Pulmonary artery endothelial cell (primary cell): ENCODE data around the gene PDHB. TPM values are rescaled to one million over a fixed set of nuclear protein-coding genes. Genes with fewer than 3 reads are reported as not detected.
"Not testable (repeated sequence)": the region's sequence is repeated elsewhere in the genome, so short reads cannot be mapped to it uniquely, and the experiment has no call there.

Source experiments
- DNase-seq: peaks from one replicate; pipeline ENCODE4 v3.0.0-alpha.2; 2011; ENCODE audit warnings: low read depth, low spot score
- total RNA-seq: library from RNA; depleted of rRNA; stranded (reverse); fragments of >200 nt; gene quantifications from 2 replicates; pipeline ENCODE4 v1.2.3, GENCODE V29; 2014

The PDHB gene
- 59.7 and 95.6 TPM in 2 replicates for total RNA-seq

DNA sequence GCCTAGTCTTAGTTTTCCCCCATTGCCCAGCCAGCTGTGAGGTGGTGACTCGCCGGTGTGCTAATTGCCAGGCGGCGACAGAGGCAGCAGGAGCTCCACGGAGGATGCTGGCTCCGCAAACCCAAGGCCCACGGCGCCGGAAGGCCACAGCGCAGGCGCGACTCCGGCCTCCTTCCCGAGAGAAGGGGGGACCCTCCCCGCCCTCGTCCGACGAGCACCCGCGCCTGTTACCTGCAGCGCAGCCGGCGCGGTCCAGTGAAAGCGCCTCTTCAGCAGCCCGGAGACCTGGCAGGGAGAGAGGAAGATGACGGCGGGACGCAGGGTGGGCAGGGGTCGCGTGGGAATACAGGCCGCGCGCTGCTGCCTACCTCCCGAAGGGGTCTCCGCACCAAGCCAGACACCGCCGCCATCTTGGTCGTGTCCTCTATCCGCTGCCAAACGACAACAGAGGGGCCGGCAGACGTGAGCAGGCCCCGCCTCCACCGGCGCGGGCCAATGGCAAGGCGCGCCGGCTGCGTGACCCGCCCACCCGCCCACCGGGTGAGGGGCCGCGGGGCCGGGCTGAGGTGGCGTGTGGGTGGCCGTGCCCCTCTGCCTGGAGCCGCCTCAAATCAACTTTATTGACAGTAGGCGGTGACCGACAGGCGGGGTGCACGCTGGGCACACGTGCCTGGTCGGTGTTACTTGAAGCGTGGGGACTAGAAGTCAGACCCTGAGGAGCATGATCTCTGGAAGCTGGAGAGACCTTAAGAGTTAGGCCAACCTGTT is at the start of gene PDHB:
TSS of gene PDHB (minus strand) at position 433 of the 768 bp plus-strand sequence. CDS start at position 410, 23 bp downstream.
- peak; percentile 58 for DNase-seq

DNA sequence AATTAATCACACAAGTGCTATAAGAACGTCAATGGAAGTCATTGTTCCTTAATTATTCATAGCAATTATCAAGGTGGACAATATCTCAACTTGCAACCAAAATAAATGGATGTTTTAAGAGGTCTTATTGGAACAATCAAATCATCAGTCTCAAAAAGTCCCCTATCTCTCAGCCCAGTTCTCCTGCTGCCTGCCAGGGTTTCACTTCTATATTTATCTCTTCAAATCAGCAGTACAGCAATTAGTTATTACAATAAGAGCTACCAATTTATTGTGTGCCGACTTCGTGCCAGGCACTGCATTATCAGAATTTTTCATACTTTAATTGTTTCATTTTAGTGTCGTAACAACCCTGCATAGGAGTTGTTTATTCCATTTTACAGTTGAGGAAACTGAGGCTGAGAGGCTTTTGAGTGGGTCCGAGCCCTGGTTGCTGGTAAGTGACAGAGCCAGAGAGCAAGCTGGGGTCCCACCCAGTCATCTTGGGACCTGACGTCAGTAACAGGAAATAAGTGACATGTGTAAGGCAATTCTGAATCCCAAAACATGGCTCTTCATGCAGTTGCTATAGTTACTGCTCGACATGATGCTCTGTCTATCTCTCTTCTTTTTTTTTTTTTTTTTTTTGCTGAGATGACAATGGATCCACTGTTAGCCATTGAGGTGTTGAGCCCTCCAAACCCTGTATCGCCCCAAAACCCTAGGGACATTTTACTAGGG is 49.4 kb upstream of the PDHB start:
- no peak for DNase-seq

DNA sequence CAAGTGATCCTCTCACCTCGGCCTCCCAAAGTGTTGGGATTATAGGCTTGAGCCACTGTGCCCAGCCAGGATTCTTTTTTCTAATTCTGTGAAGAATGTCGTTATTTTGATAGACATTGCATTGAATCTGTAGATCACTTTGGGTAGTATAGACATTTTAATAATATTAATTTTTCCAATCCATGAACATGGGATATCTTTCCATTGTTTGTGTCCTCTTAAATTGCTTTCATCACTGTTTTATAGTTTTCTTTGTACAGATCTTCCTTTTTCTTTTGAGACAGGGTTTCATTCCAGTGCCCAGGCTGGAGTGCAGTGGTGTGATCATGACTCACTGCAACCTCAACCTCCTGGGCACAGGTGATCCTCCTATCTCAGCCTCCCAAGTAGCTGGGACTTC is 46.7 kb upstream of the PDHB start:
- no peak for DNase-seq

DNA sequence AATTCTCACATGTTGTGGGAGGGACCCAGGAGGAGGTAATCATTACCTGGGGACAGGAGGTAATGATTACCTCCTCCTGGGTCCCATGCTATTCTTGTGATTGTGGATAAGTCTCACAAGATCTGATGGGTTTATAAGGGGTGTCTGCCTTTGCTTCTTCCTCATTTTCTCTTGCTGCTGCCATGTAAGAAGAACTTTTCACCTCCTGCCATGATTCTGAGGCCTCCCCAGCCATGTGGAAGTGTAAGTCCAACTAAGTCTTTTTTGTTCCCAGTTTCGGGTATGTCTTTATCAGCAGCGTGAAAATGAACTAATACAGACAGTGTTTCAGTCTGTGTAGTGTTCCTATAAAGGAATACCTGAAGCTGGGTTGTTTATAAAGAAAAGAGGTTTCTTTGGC is 45.1 kb upstream of the PDHB start:
- DNase-seq, result no peak

DNA sequence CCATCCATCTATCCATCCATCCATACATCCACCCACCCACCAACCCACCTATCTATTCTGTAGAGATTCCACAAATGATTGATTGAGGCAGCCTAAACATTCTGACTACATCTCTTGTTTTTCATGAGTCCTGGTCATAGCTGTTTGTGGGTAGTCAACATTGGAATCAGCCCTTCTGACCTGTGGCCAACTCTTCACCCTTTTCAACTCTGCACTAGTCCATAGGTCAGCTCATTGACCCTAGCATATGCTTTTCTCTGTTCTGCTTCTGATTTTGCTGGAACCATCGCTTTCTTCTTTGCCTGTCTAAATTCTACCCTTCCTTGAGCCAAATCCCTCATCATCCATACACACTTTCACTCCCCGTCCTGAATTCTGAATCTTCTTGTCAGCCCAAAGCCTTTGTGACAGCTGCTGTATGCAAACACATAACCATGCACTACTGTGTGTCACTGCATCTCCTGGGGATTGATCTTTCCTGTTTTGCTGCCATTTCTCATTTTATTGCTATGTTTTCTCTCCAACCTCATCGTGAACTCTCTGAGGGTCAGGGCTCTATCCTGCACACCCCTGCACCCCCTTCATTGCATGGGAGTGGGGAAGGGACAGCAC is 41.4 kb upstream of the PDHB start:
- DNase-seq, result no peak

DNA sequence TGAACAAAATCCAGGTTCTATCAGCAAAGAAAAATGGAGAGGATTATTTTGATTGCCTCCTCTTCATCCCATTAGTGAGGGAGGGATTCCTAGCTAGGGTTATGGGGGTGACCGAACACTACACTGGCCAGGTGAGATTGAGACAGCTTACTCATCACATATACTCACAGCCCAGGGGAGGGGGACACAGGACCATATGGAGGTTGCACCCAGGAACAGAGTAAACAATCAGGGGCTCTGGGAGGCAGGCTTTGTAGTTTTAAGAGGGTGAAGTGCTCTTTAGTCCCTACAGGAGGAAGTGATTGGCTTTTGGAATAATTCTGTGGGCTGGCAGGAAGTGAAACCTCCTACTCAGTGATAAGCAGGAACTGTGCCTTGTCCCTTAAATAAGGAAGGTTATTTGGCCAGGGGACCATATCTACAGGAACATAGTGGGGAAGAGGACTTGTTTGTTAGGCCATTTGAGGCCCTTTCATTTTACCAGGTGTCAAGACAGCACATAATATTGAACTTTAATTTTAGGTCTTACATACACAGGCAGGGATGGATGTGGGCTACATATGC is 40.8 kb upstream of the PDHB start:
- DNase-seq, result no peak

DNA sequence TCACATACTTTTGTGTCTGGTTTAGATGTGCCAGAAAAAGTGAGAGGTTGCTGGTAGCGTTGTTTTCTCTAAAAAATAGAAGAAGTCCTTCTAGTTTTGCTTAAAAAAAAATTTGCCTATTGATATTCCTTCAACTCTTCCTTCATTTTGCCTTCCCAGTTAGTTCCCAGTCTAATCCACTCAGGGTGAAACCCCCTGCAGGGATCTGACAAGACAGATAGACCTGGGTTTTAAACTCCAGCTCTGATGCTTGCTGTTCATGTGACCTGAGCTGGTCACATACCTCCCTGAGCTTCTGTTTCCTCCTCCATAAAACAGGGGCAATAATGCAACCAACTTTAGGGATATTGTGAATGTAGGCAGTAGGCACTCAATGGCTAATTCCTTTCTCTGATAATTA is 39.6 kb upstream of the PDHB start:
- DNase-seq, result no peak

DNA sequence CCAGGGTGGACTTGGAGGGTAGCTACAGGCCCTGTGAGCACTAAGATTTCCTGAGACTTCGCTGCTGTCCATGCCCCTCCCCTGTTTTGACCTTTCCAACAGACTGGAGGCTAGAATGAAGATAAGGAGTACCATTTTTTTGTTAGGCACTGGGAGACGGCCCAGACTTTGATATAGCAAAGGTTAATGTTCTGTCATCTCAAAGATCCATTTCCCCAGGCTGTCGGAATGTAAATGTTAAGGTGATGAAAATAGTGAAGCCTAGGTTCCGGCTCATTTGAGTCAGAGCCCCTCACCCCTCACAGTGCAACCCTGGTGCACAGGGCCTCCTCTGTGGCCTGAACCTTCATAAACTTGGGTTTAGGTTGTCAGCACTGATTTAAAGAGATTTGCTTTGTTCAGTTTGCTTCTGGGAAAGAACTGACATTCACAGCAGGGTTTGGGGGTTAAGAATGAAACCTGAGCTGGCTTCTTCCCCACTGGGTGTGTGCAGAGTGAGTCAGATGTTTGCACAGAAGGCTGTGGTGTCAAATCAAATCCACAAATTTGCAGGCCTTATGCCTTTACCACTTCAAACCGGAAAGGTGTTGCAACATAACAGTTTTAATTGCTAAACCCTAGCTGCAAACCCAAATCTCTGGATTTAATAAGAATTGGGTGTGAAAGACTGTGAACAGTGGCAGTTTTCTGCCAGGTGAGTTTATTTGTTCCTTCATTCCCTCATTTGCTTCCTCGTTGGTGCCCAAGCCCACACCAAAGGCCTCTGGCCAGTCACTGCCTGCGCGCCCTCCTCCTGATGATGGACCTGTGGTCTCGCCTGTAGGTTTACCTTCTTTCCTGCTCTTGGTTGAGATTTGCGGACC is 37.6 kb upstream of the PDHB start:
- no peak for DNase-seq

DNA sequence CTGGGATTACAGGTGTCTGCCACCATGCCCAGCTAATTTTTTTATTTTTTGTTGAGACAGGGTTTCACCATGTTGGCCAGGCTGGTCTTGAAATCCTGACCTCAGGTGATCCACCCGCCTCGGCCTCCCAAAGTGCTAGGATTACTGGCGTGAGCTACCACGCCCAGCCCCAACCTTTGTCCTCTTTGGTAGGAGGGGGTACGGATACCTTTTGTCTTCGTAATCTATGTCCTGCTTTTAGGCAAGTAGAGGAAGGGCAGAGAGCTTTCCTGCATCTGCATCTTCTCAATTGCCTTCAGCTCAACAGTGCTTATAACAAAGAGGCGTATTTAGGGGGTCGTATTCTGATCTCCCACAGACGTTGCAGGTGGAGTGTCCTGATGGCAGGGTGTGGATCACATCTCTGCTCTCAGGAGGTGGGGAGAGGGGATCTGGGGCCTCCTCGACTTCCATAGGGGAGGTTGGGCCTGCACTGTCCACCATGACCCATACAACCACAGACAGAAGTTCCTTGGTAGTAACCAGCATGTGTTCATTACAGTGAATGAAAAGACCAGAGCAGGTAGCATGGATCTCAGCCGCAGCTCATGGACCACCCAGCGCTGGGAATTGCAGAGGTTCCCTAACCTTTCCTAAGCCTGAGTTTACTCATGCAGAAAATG is 36.9 kb upstream of the PDHB start:
- no peak for DNase-seq

DNA sequence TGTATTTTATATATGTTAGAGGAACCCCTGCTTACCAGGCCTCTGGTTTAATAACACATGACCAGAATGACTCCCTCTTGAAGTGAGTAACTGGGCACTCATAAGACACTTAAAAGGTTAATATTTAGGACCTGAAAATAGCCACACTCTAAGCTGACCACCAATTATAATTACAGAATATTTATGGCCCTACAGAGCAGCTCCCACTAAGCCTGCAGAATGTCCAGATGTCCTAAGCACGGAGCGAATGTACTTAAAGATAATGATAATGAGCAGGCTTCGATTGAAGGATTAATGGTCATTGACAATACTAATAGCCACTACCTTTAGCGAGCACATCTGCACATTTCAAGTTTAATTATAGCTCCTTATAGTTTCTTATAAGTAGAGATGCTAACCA is 35.5 kb upstream of the PDHB start:
- DNase-seq, result no peak

DNA sequence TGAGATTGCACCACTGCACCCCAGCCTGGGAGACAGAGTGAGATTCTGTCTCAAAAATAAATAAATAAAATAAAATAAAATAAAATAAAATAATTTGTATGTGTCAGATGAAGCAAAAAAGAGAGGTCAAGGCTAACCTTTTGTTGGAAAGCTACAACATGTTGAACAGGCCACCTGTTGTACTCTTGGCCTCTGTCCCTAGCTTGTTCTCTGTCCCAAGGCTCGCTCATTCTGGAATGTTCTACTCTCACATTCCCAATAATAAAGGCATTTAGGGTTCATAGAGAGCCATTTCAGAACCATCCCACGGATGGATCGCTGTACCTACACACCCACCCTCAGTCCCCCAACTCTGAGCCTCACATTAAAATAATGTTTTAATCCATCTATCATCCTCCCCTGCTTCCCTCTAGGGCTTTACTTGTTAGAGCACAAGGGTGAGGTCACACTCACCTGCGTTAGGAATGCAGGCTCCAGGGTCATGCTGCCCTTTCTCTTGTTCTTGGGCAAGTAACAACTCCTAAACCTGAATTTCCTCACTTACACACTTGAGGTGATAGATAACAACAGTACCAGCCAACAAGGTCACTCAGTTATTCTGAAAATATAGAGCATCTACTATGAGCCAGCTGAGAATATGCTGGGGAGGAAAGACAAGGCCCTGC is 33.4 kb upstream of the PDHB start:
- no peak for DNase-seq

DNA sequence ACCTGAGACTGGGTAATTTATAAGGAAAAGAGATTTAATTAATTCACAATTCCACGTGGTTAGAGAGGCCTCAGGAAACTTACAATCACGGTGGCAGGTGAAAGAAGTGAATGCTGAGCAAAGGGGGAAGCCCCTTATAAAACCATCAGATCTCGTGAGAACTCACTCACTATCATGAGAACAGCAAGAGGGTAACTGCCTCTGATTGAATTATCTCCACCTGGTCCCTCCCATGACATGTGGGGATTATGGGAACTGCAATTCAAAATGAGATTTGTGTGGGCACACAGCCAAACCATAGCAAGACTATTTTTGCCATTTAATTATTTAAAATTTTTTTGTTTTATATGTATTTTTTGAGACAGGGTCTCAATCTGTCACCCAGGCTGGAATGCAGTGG is 31.2 kb upstream of the PDHB start:
- no peak for DNase-seq

DNA sequence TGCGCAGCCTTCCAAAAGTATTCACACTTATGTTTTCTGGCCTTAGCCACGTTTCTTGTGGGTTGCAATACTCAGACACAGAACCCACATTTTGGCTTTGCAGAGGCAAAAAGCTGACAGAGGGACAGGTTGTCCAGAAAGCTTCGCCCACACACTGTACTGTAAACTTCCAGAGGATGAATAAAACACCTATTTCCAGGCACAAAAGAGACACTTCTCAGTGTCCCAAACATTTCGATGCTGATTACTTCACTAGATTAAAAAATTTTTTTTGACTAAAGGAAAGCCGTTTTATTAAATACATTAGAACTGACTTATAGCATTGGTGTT is 30.3 kb upstream of the PDHB start:
- no peak for DNase-seq

DNA sequence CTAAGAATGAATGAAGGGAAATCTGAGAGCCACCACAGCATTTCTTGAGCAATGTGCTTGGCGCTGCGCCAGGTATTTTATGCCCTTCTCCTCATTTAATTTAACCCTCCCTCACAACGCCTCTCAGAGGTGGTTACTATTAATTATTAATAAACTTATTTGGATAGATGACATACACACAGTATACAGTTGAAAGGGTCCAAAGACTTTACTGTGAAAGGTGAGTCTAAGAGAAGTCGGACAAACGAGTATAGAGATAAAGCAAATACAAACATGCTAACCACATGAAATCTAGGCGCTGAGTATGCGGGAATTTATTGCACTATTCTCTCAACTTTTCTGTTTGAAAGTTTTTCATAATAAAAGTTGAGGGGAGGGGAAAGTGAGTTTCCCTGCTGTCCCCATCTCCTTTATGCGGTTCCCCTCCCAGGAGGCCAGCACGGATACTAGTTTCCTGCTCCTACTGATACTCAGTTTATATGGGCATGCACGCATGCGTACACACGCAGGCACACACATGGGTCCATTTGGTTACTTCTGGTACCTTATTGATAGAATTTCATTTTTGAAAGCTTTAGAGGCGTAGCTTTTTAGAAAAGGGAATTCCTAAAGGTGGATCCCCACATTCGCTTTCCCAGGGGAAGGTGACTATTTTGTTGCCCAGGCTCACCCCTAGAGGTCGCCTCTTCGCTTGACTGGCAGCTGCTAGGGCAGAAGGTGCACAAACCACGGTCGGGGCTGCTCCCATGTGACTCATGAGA is 29.7 kb upstream of the PDHB start:
- DNase-seq, result peak; percentile 15

DNA sequence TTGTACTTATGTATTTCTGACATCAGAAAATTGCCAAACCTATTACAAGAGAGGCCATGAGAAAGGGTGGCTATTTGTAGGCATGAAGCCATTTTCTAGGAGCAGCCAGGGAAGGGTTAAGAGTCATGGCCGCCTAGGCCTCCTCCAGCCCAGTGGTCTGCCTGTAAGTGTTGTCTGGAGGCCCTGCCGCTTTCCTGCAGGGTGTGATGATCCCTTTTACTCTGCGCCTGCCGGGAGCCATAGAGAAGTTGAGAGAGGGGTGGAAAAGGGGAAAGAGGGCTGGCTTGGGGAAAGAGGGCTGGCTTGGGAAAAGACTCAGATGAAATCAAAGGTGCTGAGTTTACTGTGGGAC is 29.2 kb upstream of the PDHB start:
- DNase-seq, result no peak

DNA sequence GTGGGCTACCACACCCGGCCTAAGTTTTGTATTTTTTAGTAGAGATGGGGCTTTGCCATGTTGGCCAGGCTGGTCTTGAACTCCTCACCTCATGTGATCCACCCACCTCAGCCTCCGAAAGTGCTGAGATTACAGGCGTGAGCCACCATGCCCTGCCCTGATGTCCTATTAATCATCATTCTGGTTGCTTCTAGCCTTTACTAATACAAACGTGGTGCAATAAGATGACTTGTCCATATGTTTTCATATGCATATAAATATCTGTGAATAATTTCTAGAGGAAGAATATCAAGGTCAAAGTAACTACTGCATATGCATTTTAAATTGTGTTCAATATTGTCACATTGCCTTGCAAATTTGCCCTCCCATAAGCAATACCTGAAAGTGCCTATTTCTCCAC is 25.5 kb upstream of the PDHB start:
- DNase-seq, result no peak

DNA sequence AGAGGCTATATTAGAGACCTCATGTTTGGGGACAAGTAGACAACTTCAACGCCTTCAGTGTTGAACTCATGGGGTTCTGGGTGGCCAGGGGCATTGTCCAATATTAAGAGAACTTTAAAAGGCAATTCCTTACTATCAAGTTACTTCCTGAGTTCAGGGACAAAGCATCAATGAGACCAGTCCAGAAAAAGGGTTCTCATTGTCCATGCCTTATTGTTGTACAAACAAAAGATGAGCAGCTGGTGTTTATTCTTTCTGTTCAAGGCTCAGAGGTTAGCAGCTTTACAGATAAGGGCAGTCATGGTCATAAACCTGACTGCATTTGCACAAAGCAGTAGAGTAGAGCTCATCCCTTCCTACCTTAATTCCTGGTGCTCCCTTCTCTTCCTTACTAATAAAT is 18.5 kb upstream of the PDHB start:
- no peak for DNase-seq

DNA sequence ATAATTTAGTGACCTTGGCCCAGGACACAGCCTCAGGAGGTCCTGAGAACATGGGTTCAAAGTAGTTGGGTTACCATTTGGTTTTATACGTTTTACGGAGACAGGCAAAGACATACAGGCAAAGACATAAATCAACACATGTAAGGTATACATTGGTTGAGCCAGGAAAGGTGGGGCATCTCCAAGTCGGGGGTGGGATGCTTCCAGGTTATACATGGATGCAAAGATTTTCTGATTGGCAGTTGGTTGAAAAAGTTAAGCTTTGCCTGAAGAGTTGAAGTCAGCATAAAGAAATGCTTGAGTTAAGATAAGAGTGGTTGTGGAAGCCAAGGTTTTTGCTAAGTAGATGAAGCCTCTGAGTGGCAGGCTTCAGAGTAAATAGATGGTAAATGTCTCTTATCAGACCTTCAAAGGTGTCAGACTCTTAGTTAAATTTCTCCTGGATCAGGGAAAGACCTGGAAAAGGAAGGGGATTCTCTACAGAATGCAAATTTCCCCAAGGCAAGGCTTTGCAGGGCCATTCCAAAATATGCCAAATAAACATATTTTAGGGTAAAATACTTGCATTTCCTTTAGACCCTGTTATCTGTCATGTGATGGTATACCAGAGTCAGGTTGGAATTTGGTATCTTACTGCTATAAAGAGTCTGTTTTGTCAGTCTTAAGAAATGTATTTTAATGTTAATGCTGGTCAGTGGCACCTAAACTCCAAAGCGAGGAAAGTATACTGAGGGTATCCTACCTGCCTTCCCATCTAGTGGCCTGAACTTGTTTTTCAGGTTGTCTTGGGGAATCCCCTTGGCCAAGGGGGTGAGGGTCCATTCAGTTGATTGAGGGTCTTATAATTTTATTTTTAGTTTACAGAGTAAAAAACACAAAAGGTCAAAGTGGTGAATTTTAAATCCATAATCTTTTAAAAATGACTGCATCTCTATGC is 8.2 kb upstream of the PDHB start:
- DNase-seq, result no peak

DNA sequence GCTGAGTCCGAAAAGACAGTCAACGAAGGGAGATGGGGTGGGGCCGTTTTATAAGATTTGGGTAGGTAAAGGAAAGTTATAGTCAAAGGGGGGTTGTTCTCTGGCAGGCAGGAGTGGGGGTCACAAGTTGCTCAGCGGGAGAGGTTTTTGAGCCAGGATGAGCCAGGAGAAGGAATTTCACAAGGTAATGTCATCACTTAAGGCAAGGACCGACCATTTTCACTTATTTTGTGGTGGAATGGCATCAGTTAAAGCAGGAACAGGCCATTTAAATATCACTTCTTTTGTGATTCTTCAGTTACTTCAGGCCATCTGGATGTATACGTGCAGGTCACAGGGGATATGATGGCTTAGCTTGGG is 7.3 kb upstream of the PDHB start:
- not testable (repeated sequence) for DNase-seq
